ENCODE measurements around the gene TMEM190. TPM values are rescaled to one million over a fixed set of nuclear protein-coding genes. Genes with fewer than 3 reads are reported as not detected.
A peak's percentile ranks its signal among the peaks of the same experiment; 100 is the strongest.

Gene TMEM190
- total RNA-seq, 1 donor from 2014 or later: 16.2 TPM

GRCh38 chr19:55353356-55353802, 23.2 kb upstream of the TMEM190 start:
- Histone ChIP-seq H3K9me3 (no peaks in the 10 kb centered on the region), H3K27ac (no peak overlapping the region), H3K27me3 (ENCODE audit: low read depth) (peaks cover 61% of the 10 kb centered on the region), H3K36me3 (no peaks in the 10 kb centered on the region), H3K4me1 (peaks cover 8% of the 10 kb centered on the region), H3K4me3 (peak overlapping the region; percentile 53)
- intact Hi-C loops (cut with DNase I): no loop called here
- no peak for TF ChIP-seq CTCF (IDR thresholded peaks at IDR 0.05)
- DNase-seq (no peak), ATAC-seq (no peak)

- Histone ChIP-seq H3K4me1 (peaks cover 8% of the 10 kb centered on the region), H3K36me3 (no peaks in the 10 kb centered on the region), H3K9me3 (no peaks in the 10 kb centered on the region), H3K27me3 (ENCODE audit: low read depth) (peaks cover 61% of the 10 kb centered on the region), H3K27ac (no peak overlapping the region), H3K4me3 (peak overlapping the region; percentile 53)
- ATAC-seq (peak; percentile 72 to 89), DNase-seq (peak; percentile 80)
- intact Hi-C loops (cut with DNase I): no loop called here
- no peak for TF ChIP-seq CTCF (IDR thresholded peaks at IDR 0.05)
These were observed 22.6 kb upstream of the TMEM190 start for GRCh38 chr19:55353803-55354697.

GRCh38 chr19:55354698-55355212, 21.9 kb upstream of the TMEM190 start, which contains the start of gene COX6B2:
TSS of gene COX6B2 (minus strand) at chr19:55354719. CDS start at chr19:55354521, 198 bp downstream.
- peak; percentile 45 for DNase-seq
- ATAC-seq: no peak
- peaks cover 8% of the 10 kb centered on the region for H3K4me1 ChIP-seq
- H3K36me3 ChIP-seq: no peaks in the 10 kb centered on the region
- no peaks in the 10 kb centered on the region for H3K9me3 ChIP-seq
- H3K27ac ChIP-seq: no peak within 1 kb of the TSS
- intact Hi-C loops (cut with DNase I): no loop called here
- H3K27me3 ChIP-seq (ENCODE audit: low read depth): peaks cover 61% of the 10 kb centered on the region
- TF ChIP-seq CTCF (IDR thresholded peaks at IDR 0.05): no peak
- peak within 1 kb of the TSS; percentile 53 for H3K4me3 ChIP-seq

- Histone ChIP-seq H3K27ac (no peak overlapping the region), H3K4me1 (peaks cover 8% of the 10 kb centered on the region), H3K36me3 (no peaks in the 10 kb centered on the region), H3K4me3 (no peak overlapping the region), H3K27me3 (ENCODE audit: low read depth) (peaks cover 58% of the 10 kb centered on the region), H3K9me3 (no peaks in the 10 kb centered on the region)
- TF ChIP-seq CTCF (IDR thresholded peaks at IDR 0.05): no peak
- ATAC-seq (no peak), DNase-seq (no peak)
- intact Hi-C loops (cut with DNase I): no loop called here
These were observed 21.3 kb upstream of the TMEM190 start for GRCh38 chr19:55355213-55355821.

- Histone ChIP-seq H3K27ac (no peak overlapping the region), H3K36me3 (no peaks in the 10 kb centered on the region), H3K9me3 (no peaks in the 10 kb centered on the region), H3K4me1 (peaks cover 3% of the 10 kb centered on the region), H3K27me3 (ENCODE audit: low read depth) (peaks cover 26% of the 10 kb centered on the region), H3K4me3 (no peak overlapping the region)
- DNase-seq: no peak
- TF ChIP-seq CTCF (IDR thresholded peaks at IDR 0.05): no peak
- ATAC-seq: no peak
- intact Hi-C loops (cut with DNase I): no loop called here
These were observed 18.1 kb upstream of the TMEM190 start for GRCh38 chr19:55358493-55358892.

Measured in lower lobe of right lung (tissue), 2 donors.